OCI-M1 (cell line): ENCODE results near the gene ARPP21.
"Not testable (repeated sequence)": the region's sequence is repeated elsewhere in the genome, so short reads cannot be mapped to it uniquely, and the experiment has no call there.

Experiments used
- DNase-seq: peaks from one replicate; lab custom pipeline; 2025; lab: John Stamatoyannopoulos, UW

ARPP21 gene

GRCh38 chr3:35780800-35781199 lies 141.5 kb downstream of the ARPP21 start:
- no peak for DNase-seq

- no peak for DNase-seq
Measured at GRCh38 chr3:35781558-35781957, 142.2 kb downstream of the ARPP21 start.

- DNase-seq, result no peak
Measured at GRCh38 chr3:35782355-35782754, 143.0 kb downstream of the ARPP21 start.

- no peak for DNase-seq
Measured at GRCh38 chr3:35784169-35784568, 144.8 kb downstream of the ARPP21 start.

- peak; percentile 13 for DNase-seq
Measured at GRCh38 chr3:35785234-35785888, 146.0 kb downstream of the ARPP21 start.

- no peak for DNase-seq
Measured at GRCh38 chr3:35787936-35788335, 148.6 kb downstream of the ARPP21 start.

GRCh38 chr3:35789042-35789831 lies 149.9 kb downstream of the ARPP21 start:
- no peak for DNase-seq

GRCh38 chr3:35790764-35791163 lies 151.4 kb downstream of the ARPP21 start:
- DNase-seq, result no peak

GRCh38 chr3:35793667-35794066 lies 154.3 kb downstream of the ARPP21 start:
- no peak for DNase-seq

GRCh38 chr3:35800960-35801459 lies 161.7 kb downstream of the ARPP21 start:
- DNase-seq, result no peak

GRCh38 chr3:35814531-35814930 lies 175.2 kb downstream of the ARPP21 start:
- DNase-seq, result no peak

- not testable (repeated sequence) for DNase-seq
Measured at GRCh38 chr3:35815796-35816195, 176.5 kb downstream of the ARPP21 start.

- no peak for DNase-seq
Measured at GRCh38 chr3:35817216-35817615, 177.9 kb downstream of the ARPP21 start.

GRCh38 chr3:35832140-35832571 lies 192.8 kb downstream of the ARPP21 start:
- peak; percentile 18 for DNase-seq
